ENCODE measurements around the gene GSK3B. TPM values are rescaled to one million over a fixed set of nuclear protein-coding genes. Genes with fewer than 3 reads are reported as not detected.

GSK3B gene
- total and polyA plus RNA-seq, 10 of the 15 experiments (the other 5 are each of a cell fraction or from before 2014, with no cell fraction given): 8.5 to 49.8 (median 25.5) TPM

DNA sequence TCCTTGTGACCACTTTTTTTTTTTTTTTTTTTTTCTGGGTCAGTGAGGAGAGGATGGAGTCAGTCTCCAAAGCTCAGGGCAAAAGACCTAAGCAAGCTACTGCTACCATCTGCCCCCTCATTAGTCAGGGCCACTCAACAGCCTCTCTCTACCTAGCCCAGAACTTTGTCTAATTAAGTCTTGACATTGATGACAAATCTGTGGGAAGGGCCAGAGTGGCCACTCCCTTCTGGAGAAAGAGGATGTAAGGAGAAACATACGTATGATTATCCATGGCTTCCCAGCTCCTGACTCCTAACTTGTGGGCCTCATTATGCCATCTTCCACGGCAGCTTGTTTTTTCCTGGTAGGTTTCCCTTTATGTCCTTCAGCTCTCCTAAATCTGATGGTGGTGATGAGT lies 274.4 kb downstream of the GSK3B start:
- SMC1A ChIA-PET (ENCODE audit: uncharacterized antibody, unreplicated experiment): interaction anchor here (0.9 to 1.4 kb wide), 5 partner anchors 13 to 422 kb away, joined by 3 read pairs; no protein-coding TSS in a partner anchor
- FAIRE-seq: no peak
- TF ChIP-seq RFX5 (IDR thresholded peaks at IDR 0.05; ENCODE audit: low read depth, low read length): no peak
- no peak for TF ChIP-seq ZBTB11 (CRISPR knock-in tag; IDR thresholded peaks at IDR 0.05)
- TF ChIP-seq SMAD5 (IDR thresholded peaks at IDR 0.05; ENCODE audit: low read depth): no peak
- TF ChIP-seq MTA3 (IDR thresholded peaks at IDR 0.05; ENCODE audit: borderline replicate concordance, low read length): no peak
- TF ChIP-seq PML (IDR thresholded peaks at IDR 0.05; ENCODE audit: low read length): no peak
- TF ChIP-seq, protein P1, sequence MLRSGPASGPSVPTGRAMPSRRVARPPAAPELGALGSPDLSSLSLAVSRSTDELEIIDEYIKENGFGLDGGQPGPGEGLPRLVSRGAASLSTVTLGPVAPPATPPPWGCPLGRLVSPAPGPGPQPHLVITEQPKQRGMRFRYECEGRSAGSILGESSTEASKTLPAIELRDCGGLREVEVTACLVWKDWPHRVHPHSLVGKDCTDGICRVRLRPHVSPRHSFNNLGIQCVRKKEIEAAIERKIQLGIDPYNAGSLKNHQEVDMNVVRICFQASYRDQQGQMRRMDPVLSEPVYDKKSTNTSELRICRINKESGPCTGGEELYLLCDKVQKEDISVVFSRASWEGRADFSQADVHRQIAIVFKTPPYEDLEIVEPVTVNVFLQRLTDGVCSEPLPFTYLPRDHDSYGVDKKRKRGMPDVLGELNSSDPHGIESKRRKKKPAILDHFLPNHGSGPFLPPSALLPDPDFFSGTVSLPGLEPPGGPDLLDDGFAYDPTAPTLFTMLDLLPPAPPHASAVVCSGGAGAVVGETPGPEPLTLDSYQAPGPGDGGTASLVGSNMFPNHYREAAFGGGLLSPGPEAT (IDR thresholded peaks at IDR 0.05; ENCODE audit: low read depth): no peak
- no peak for TF ChIP-seq FOXM1 (IDR thresholded peaks at IDR 0.05; ENCODE audit: low read depth, low read length)
- TF ChIP-seq SREBF2 (IDR thresholded peaks at IDR 0.05; ENCODE audit: low read length): no peak
- no peak for TF ChIP-seq BCL11A (IDR thresholded peaks at IDR 0.05; ENCODE audit: low read depth, low read length)
- TF ChIP-seq MYB (IDR thresholded peaks at IDR 0.05; ENCODE audit: borderline replicate concordance, low read depth, low read length): no peak
- TF ChIP-seq MYC (IDR thresholded peaks at IDR 0.05; ENCODE audit: insufficient read depth, insufficient read length, insufficient replicate concordance, low read length, severe bottlenecking): no peak
- no peak for TF ChIP-seq EP300 (IDR thresholded peaks at IDR 0.05; ENCODE audit: borderline replicate concordance in 1 of 2, control insufficient read depth in 1 of 2, low read depth in 2 of 2, low read length in 2 of 2)
- TF ChIP-seq NKRF (conservative IDR thresholded peaks at IDR 0.05): no peak
- TF ChIP-seq TCF7 (IDR thresholded peaks at IDR 0.05; ENCODE audit: borderline replicate concordance): no peak
- TF ChIP-seq SIN3A (IDR thresholded peaks at IDR 0.05; ENCODE audit: low read depth, low read length): no peak

More for the DNA sequence above, 274.4 kb downstream of the GSK3B start:
- Histone ChIP-seq H3K4me2 (ENCODE audit: control insufficient read depth, insufficient read depth) (no peak overlapping the region), H3K4me1 (ENCODE audit: control insufficient read depth, insufficient read depth, low read length) (no peaks in the 10 kb centered on the region), H3K4me3 (no peak overlapping the region), H3K36me3 (ENCODE audit: control insufficient read depth in 2 of 2, insufficient read depth in 2 of 2, low read length in 1 of 2) (peaks cover 2 to 4% of the 10 kb centered on the region in 2 experiments; a peak in 3 of 4 replicates), H3K27me3 (replicated peaks in 1 of 2; ENCODE audit: control insufficient read depth in 2 of 2, insufficient read depth in 2 of 2, low read length in 1 of 2) (no peaks in the 10 kb centered on the region), H3K9me3 (replicated peaks; ENCODE audit: control insufficient read depth, insufficient read depth, low read length) (no peaks in the 10 kb centered on the region), H2AFZ (ENCODE audit: control insufficient read depth, low read depth, low read length) (no peak overlapping the region), H3K9ac (ENCODE audit: control insufficient read depth, insufficient read depth, low read length) (no peak overlapping the region), H4K20me1 (ENCODE audit: control insufficient read depth, insufficient read depth) (no peaks in the 10 kb centered on the region), H3K27ac (ENCODE audit: control insufficient read depth, insufficient read depth) (no peak overlapping the region), H3K79me2 (ENCODE audit: control insufficient read depth, insufficient read depth, low read length) (no peaks in the 10 kb centered on the region)
- POLR2A ChIA-PET: interaction anchor here (0.6 kb wide), 1 partner anchor 157 kb away, joined by 4 read pairs; no protein-coding TSS in a partner anchor
- WGBS (ENCODE audit: insufficient coverage, insufficient replicate concordance, low lambda C conversion rate, missing lambda C conversion rate): 85% methylated on average over 2 of the region's 2 CpGs
- in situ Hi-C loops (cut with MboI) (no loop called here), intact Hi-C loops (cut with micrococcal nuclease; ENCODE audit: unreplicated experiment) (loop anchor here (2.0 to 10.0 kb wide), 3 partner anchors 327 to 735 kb away; no protein-coding TSS in a partner anchor)
- RAD21 ChIA-PET (ENCODE audit: unreplicated experiment): interaction anchor here (1.0 to 2.4 kb wide), 6 partner anchors 10 to 597 kb away, joined by 3 to 11 read pairs (median 4); no protein-coding TSS in a partner anchor
- no TSS peak for BruUV-seq (replicated peaks)
- CTCF ChIA-PET: interaction anchor here (0.7 to 3.5 kb wide), 13 partner anchors 9 to 598 kb away, joined by 3 to 15 read pairs (median 5); no protein-coding TSS in a partner anchor
- DNase-seq (ENCODE audit: low read depth, low spot score) (no peak), ATAC-seq (no peak)
